HG03108 (cell line): Measurements from ENCODE around the gene C11orf52.
A peak's percentile ranks its signal among the peaks of the same experiment; 100 is the strongest.

Source experiments
- ATAC-seq: cut with Tn5 transposase; IDR thresholded peaks from one replicate; pipeline ENCODE4 v1.9.1; 2021; ENCODE audit warnings: moderate library complexity; ENCODE audit not compliant: unreplicated experiment

C11orf52 gene

GRCh38 chr11:111937844-111938243 is 19.1 kb downstream of the C11orf52 start:
- no peak for ATAC-seq

GRCh38 chr11:111938687-111939160 is 20.0 kb downstream of the C11orf52 start:
- peak; percentile 73 for ATAC-seq

- no peak for ATAC-seq
Observed at GRCh38 chr11:111939836-111940604, 21.3 kb downstream of the C11orf52 start.

- no peak for ATAC-seq
Observed at GRCh38 chr11:111941963-111942362, 23.2 kb downstream of the C11orf52 start.

GRCh38 chr11:111942829-111943228 is 24.1 kb downstream of the C11orf52 start:
- no peak for ATAC-seq

- no peak for ATAC-seq
Observed at GRCh38 chr11:111944139-111944538, 25.4 kb downstream of the C11orf52 start.

- no peak for ATAC-seq
Observed at GRCh38 chr11:111944651-111945051, 25.9 kb downstream of the C11orf52 start.

- ATAC-seq: no peak
Observed at GRCh38 chr11:111945198-111945597, 26.5 kb downstream of the C11orf52 start.

- no peak for ATAC-seq
Observed at GRCh38 chr11:111946499-111946898, 27.8 kb downstream of the C11orf52 start.

- ATAC-seq: no peak
Observed at GRCh38 chr11:111947143-111947542, 28.4 kb downstream of the C11orf52 start.

- no peak for ATAC-seq
Observed at GRCh38 chr11:111949519-111950426, 31.1 kb downstream of the C11orf52 start.

- ATAC-seq: no peak
Observed at GRCh38 chr11:111951565-111951964, 32.9 kb downstream of the C11orf52 start.

GRCh38 chr11:111954154-111954553 is 35.4 kb downstream of the C11orf52 start:
- ATAC-seq: no peak

GRCh38 chr11:111957663-111958444 is 39.1 kb downstream of the C11orf52 start:
- ATAC-seq: no peak

GRCh38 chr11:111960916-111961315 is 42.2 kb downstream of the C11orf52 start:
- ATAC-seq: no peak

- no peak for ATAC-seq
Observed at GRCh38 chr11:111961389-111962300, 42.9 kb downstream of the C11orf52 start.

GRCh38 chr11:111963931-111964340 is 45.2 kb downstream of the C11orf52 start:
- ATAC-seq: no peak

- no peak for ATAC-seq
Observed at GRCh38 chr11:111966678-111967077, 48.0 kb downstream of the C11orf52 start.

GRCh38 chr11:111967649-111968048 is 48.9 kb downstream of the C11orf52 start:
- ATAC-seq: no peak

- no peak for ATAC-seq
Observed at GRCh38 chr11:111969344-111969743, 50.6 kb downstream of the C11orf52 start.
